GM12872 (cell line): Measurements from ENCODE around the gene PINLYP.

Source experiments
- CTCF ChIP-seq: IDR thresholded peaks from 3 replicates; pipeline ENCODE4 v1.5.1; 2011; ENCODE audit warnings: low read depth, mild to moderate bottlenecking, low read length, moderate library complexity; ENCODE audit not compliant: insufficient read depth

The PINLYP gene

GRCh38 chr19:43575156-43575950 lies at the start of gene PINLYP, which contains the start of gene XRCC1:
Gene PINLYP, plus strand, starts transcription at chr19:43575801. Its CDS starts 1,391 bp downstream, at chr19:43577192.
Gene XRCC1, minus strand, starts transcription at chr19:43575527. Its CDS starts 69 bp downstream, at chr19:43575458.
- no peak for TF ChIP-seq CTCF

DNA sequence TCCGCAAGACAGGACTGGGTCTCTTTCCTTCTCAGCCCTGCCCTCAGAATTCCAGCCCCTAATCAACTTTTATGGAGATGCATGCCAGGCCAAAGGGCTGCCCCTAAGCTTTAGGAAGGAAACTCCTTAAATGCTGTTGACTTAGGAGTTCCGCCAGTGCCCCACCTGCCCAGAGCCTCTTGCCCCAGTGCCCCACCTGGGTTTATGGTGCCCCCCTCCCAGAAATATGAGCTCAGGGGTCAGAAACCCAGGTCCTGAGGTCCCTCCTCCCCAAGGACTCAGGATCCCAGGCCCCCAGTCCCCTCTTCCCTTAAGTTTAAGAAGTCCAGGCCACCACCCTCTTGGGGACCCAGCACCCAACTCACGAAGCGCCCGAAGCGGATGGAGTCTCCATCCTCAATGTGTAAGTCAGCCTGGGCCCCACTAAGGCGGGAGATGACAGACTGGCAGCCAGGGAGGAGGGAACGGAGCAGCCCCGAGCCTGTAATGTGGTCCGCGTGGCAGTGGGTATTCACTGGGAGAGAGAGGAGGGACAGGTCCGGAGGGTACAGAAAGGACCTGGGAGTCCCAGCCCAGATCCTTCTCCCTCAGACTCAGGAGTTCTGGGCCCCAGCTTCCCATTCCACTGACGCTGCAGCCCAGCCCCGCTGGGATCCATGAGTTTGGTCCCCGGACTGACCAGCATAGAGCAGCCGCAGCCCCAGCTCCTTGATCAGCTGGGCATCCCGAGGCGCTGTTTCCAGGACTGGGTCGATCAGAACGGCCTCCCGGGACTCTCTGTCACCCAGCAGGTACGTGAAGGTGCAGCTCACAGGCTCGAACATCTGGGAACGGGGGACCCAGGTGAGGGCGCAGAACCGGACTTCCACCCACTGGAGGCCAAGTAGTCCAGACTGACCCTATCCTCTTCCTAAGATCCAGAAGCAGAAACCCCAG lies 49.5 kb upstream of the PINLYP start:
- no peak for TF ChIP-seq CTCF

DNA sequence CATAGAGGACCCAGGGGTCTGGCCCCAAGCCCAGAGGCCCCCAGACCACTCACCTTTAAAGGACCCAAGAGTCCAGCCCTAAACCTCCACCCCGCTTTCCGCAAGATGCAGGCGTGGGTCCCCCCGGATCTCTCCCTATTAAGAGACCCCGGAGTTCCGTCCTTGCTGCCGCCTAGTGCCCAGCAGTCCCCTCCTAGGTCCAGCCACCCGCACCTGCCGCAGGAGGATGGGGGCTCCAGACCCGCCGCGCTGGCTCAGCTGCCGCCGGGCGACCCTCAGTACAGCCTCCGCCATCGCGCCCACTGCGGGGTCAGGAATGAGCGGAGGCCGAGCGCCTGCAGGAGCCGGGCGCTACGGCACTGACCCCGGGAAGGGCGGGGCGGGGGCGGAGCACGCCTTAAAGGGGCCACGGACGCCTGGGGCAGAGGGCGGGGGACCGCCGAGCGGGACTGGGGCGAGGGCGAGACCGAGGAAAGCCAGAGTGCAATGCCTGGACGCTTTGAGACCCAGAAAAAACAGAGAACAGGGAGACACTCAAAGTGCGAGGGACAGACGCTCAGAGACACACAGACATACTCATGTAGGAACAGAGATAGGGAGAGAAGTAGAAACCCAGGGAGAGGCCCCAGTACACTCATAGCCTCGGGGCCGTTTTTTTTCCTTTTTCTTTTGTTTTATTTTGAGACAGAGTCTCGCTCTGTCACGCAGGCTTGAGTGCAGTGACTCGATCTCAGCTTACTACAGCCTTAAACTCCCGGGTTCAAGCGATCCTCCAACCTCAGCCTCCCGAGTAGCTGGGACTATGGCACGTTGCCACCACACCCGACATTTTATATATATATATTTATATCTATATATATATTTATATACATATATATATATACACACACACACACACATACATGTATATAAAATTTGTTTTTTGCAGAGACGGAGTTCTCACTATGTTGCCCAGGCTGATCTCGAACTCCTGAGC lies 48.4 kb upstream of the PINLYP start, which contains the start of gene ETHE1:
Gene ETHE1 (minus strand): TSS at position 318 of the 976 bp plus-strand sequence. CDS start 24 bp downstream, at position 294.
- no peak for TF ChIP-seq CTCF

- TF ChIP-seq CTCF, result no peak
Observed at GRCh38 chr19:43527860-43528622, 47.6 kb upstream of the PINLYP start.

- TF ChIP-seq CTCF, result no peak
Observed at GRCh38 chr19:43532571-43532961, 43.0 kb upstream of the PINLYP start.

DNA sequence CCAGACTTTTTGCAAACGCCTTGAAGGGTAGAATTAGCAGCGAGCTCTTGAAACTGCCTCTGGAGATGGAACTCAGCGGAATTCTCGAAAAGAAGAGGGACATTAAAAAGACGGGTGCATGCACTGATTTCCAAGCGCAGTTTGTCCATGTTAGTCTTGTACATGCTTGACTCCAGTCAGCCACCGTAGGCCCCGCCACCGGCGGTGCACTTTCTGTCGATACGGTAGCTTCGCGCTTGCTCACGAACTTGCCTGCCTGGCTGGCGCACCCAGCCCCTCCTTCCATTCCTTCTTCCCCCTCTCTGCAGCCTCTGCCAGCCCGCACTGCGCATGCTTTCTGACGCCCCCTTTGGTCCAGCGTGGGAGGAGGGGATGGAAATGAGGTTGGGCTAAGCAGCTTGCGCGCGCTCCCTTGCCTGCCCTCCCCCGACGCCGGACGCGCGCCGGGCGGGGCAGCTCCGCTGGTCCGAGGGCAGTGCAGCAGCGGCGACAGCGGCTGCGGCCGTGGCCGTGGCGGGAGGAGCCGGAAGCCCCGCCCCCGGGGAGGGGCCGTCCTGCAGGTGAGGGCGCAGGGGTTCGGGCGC lies 42.5 kb upstream of the PINLYP start, which contains the start of gene ZNF575:
Gene ZNF575 (plus strand): TSS at position 227 of the 584 bp plus-strand sequence. CDS start 1,235 bp downstream, outside the sequence.
- no peak for TF ChIP-seq CTCF
